OCI-LY3 (cell line): ENCODE measurements around the gene KATNB1.

Experiments used
- EZH2phosphoT487 ChIP-seq: fragments of 200-600 bp; shearing (Covaris generic); IDR thresholded peaks from 2 replicates; pipeline ENCODE4 v1.6.1; 2018; ENCODE audit warnings: antibody characterized with exemption, mixed run types, low read depth
- TF ChIP-seq, protein P1 (sequence below): fragments of 200-600, 300-600 bp; sonication (generic); IDR thresholded peaks from 2 replicates; pipeline ENCODE4 v1.5.1; 2014; ENCODE audit warnings: antibody characterized with exemption, low read length, low read depth

DNA sequence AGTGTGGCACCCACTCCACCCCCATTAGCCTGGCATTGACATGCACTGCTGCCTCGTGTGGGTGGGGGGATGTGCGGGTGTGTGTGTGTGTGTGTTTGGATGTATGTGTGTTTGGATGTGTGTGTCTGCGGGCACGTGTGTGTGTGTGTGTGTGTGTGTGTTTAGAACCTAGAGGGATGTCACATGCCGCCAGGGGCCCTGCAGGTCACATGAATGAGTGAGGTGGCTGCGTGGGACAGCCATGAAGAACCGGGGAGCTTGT is 9.0 kb downstream of the KATNB1 start:
- TF ChIP-seq, protein P1, sequence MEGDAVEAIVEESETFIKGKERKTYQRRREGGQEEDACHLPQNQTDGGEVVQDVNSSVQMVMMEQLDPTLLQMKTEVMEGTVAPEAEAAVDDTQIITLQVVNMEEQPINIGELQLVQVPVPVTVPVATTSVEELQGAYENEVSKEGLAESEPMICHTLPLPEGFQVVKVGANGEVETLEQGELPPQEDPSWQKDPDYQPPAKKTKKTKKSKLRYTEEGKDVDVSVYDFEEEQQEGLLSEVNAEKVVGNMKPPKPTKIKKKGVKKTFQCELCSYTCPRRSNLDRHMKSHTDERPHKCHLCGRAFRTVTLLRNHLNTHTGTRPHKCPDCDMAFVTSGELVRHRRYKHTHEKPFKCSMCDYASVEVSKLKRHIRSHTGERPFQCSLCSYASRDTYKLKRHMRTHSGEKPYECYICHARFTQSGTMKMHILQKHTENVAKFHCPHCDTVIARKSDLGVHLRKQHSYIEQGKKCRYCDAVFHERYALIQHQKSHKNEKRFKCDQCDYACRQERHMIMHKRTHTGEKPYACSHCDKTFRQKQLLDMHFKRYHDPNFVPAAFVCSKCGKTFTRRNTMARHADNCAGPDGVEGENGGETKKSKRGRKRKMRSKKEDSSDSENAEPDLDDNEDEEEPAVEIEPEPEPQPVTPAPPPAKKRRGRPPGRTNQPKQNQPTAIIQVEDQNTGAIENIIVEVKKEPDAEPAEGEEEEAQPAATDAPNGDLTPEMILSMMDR, result no peak
- no peak for TF ChIP-seq EZH2phosphoT487
